NOMO-1 treated with dmso at 0.1 percent for 144 hours (cell line): ENCODE data around the gene DHRS3.

Experiments
- DNase-seq: peaks from one replicate; lab custom pipeline; 2025; ENCODE audit not compliant: unreplicated experiment; lab: John Stamatoyannopoulos, UW

DHRS3 gene

GRCh38 chr1:12521096-12521495, 96.9 kb downstream of the DHRS3 start:
- DNase-seq = no peak

DNA sequence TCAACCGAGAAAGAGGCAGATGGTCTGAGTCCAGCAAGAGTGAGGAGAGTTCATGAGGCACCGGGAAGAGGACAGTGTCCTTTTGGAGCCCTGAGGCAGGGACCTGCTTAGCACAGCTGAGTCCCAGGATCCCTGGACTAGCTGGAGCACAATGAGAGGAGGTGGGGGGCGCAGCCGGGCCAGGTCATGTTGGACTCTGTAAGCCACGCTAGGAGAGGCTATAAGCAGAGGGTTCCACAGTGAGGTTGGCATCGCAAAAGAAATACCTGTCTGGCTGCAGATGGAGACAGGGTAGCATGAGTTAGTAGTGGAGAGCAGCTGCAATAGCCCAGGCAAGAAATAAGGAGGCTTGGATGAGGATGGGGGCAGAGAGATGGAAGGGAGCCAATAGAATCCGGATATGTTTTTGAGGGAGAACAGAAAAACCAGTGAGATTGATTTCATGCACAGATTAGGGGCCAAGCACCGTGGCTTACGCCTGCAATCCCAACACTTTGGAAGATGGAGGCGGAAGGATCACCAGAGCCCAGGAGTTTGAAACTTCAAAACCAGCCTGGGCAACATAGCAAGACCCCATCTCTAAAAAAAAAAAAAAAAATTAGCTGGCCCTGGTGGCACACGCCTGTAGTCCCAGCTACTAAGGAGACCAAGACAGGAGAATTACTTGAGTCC, 98.2 kb downstream of the DHRS3 start:
- no peak for DNase-seq

- DNase-seq = no peak
These were observed 98.9 kb downstream of the DHRS3 start for GRCh38 chr1:12518931-12519692.
